Epithelial cell of esophagus (primary cell): Measurements from ENCODE around the gene RPS6KA2.

Experiments
- DNase-seq: peaks from one replicate; pipeline ENCODE4 v3.0.0; 2010; ENCODE audit warnings: low read depth
- H3K4me3 ChIP-seq: 2 replicates; pipeline ENCODE4 v1.5.1; 2011; ENCODE audit warnings: mild to moderate bottlenecking, low read length, control low read depth
- CTCF ChIP-seq: IDR thresholded peaks from 2 replicates; pipeline ENCODE4 v1.5.1; 2011; ENCODE audit warnings: low read depth, mild to moderate bottlenecking, low read length, control low read depth, inconsistent platforms; ENCODE audit not compliant: insufficient read depth; ENCODE audit errors: missing control alignments

RPS6KA2 gene

GRCh38 chr6:166411721-166412151, 215.3 kb downstream of the RPS6KA2 start:
- DNase-seq, result no peak
- TF ChIP-seq CTCF, result no peak
- H3K4me3 ChIP-seq, result no peak overlapping the region

- H3K4me3 ChIP-seq, result no peak overlapping the region
- no peak for TF ChIP-seq CTCF
- DNase-seq, result no peak
These were observed 215.8 kb downstream of the RPS6KA2 start for GRCh38 chr6:166411271-166411670.

- no peak overlapping the region for H3K4me3 ChIP-seq
- no peak for TF ChIP-seq CTCF
- no peak for DNase-seq
These were observed 216.6 kb downstream of the RPS6KA2 start for GRCh38 chr6:166410426-166410935.

- H3K4me3 ChIP-seq, result no peak overlapping the region
- no peak for TF ChIP-seq CTCF
- no peak for DNase-seq
These were observed 217.9 kb downstream of the RPS6KA2 start for GRCh38 chr6:166408936-166409755.

- no peak for DNase-seq
- no peak overlapping the region for H3K4me3 ChIP-seq
- TF ChIP-seq CTCF, result no peak
These were observed 220.9 kb downstream of the RPS6KA2 start for GRCh38 chr6:166406197-166406596.

GRCh38 chr6:166405386-166405785, 221.7 kb downstream of the RPS6KA2 start:
- no peak for TF ChIP-seq CTCF
- no peak overlapping the region for H3K4me3 ChIP-seq
- DNase-seq, result no peak
